Rectal smooth muscle tissue (tissue), 1 donor: Measurements from ENCODE around the gene DCLK1.
"Not testable (repeated sequence)": the region's sequence is repeated elsewhere in the genome, so short reads cannot be mapped to it uniquely, and the experiment has no call there.

Experiments
- H3K27ac ChIP-seq: one replicate; pipeline ENCODE4 v1.7.0; 2013; ENCODE audit warnings: low read depth, low read length, inconsistent platforms
- H3K27me3 ChIP-seq: one replicate; pipeline ENCODE4 v1.7.0; 2013; ENCODE audit warnings: low read length; ENCODE audit not compliant: control insufficient read depth, insufficient read depth
- H3K36me3 ChIP-seq: one replicate; pipeline ENCODE4 v1.7.0; 2013; ENCODE audit warnings: low read length; ENCODE audit not compliant: control insufficient read depth, insufficient read depth
- H3K4me1 ChIP-seq: one replicate; pipeline ENCODE4 v1.7.0; 2013; ENCODE audit warnings: low read length; ENCODE audit not compliant: control insufficient read depth, insufficient read depth
- H3K4me3 ChIP-seq: one replicate; pipeline ENCODE4 v1.7.0; 2013; ENCODE audit warnings: low read length
- H3K9ac ChIP-seq: one replicate; pipeline ENCODE4 v1.7.0; 2013; ENCODE audit warnings: low read length

DCLK1 gene

DNA sequence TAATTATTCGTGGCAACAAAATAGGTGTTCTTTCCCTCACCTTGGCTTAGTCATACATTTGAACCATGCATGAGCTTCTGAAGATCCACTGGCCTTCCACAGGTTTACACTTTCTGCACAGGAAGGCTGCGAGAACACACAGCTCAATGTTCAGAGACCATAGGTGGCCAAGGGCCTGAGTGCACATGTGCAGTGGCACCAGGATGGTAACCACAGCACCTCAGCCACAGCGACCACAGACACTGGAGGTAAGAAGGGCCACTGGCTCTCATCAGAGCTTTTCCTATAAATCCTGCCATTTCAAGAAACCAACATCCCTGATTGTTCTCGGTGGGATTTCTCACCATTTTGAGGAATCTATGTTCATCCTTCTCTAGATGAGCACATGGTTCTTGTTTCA lies 1.6 kb downstream of the DCLK1 start:
- Histone ChIP-seq H3K4me1 (no peaks in the 10 kb centered on the region), H3K27me3 (peaks cover 2% of the 10 kb centered on the region), H3K27ac (no peak overlapping the region), H3K36me3 (no peaks in the 10 kb centered on the region), H3K4me3 (peak overlapping the region; percentile 22), H3K9ac (no peak overlapping the region)

DNA sequence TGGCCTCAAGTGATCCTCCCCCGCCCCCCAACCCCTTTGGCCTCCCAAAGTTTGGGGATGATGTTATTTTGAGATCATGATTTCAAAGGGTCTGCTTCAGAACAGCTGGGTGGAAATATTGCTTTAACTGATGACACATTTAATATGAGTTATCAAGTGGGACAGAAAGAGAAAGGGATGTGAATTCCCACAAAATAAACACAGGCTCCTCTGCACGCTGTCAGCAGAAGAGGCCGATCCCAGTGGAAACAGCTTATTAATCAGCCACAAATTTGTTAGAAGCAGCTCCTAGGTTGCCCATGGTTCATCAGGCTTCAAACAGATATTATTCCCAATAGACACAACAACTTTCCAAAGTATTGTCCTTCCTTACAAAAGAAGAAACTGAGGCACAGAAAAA lies 4.7 kb downstream of the DCLK1 start:
- Histone ChIP-seq H3K27me3 (no peaks in the 10 kb centered on the region), H3K36me3 (no peaks in the 10 kb centered on the region), H3K27ac (no peak overlapping the region), H3K4me1 (peaks cover 3% of the 10 kb centered on the region), H3K9ac (no peak overlapping the region), H3K4me3 (no peak overlapping the region)

DNA sequence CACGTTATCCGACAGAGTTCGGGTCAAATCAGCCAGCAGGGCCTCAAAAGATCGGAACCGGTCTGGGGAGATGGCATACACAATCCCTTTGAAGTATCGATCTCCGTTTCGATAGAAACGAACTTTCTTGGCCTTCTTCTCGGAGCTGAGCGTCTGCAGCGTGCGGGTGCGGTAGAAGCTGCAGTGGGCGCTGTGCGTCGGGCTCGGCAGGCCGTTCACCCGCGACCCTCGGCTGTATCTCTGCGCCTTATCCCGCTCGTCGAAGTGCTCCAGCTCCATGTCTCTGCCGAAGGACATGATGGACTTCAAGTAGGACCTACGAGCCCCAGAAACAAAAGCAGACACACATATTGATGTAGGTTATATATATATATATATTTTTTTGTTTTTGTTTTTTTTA lies 5.3 kb downstream of the DCLK1 start:
- no peak overlapping the region for H3K27ac ChIP-seq
- peaks cover 3% of the 10 kb centered on the region for H3K4me1 ChIP-seq
- no peaks in the 10 kb centered on the region for H3K27me3 ChIP-seq
- no peak overlapping the region for H3K4me3 ChIP-seq
- H3K9ac ChIP-seq, result no peak overlapping the region
- H3K36me3 ChIP-seq, result no peaks in the 10 kb centered on the region

- Histone ChIP-seq H3K4me1 (peaks cover 3% of the 10 kb centered on the region), H3K4me3 (no peak overlapping the region), H3K27ac (no peak overlapping the region), H3K36me3 (no peaks in the 10 kb centered on the region), H3K27me3 (no peaks in the 10 kb centered on the region), H3K9ac (no peak overlapping the region)
These were observed 6.9 kb downstream of the DCLK1 start for GRCh38 chr13:36124236-36124822.

DNA sequence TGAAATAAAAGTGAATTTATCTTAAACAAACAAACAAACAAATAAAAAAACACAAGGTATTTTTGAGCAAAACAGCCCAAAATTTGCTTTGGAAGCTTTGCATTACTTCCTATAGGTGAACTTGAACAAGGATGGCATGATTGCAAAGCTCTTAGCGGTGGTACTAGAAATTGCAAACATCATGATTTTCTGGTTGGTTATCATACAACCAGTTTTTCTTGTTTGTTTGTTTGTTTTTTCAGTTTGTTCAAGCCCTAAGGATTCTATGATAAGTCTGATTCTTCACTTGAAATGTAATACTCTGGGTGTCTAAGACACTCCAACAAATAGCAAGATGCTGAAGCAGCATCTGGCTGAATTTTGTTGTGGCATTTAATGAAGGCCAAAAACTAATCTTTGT lies 15.9 kb downstream of the DCLK1 start:
- Histone ChIP-seq H3K9ac (no peak overlapping the region), H3K36me3 (no peaks in the 10 kb centered on the region), H3K27me3 (no peaks in the 10 kb centered on the region), H3K4me1 (no peaks in the 10 kb centered on the region), H3K4me3 (no peak overlapping the region), H3K27ac (no peak overlapping the region)

- Histone ChIP-seq H3K9ac (no peak overlapping the region), H3K4me3 (no peak overlapping the region), H3K4me1 (no peaks in the 10 kb centered on the region), H3K27me3 (no peaks in the 10 kb centered on the region), H3K27ac (no peak overlapping the region), H3K36me3 (no peaks in the 10 kb centered on the region)
These were observed 16.9 kb downstream of the DCLK1 start for GRCh38 chr13:36114233-36114632.

DNA sequence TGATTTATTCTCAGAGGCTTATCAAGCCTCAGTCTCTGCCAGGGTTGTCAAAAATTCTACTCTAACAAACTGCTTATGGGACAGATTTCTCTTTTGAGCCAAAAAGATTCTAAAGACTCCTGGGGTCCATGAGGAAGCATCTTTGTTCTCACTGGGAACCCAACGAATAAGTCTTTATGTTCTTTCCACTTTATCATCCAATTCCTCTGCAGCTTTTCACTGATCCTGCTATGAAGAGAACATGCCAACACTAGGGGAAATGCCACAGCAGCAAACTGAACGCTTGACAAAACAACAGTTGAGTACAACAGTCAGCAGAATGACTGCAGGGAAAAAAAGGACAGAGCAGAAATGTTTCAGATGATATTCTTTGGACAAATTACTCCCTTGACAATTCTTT lies 22.2 kb downstream of the DCLK1 start:
- Histone ChIP-seq H3K27me3 (no peaks in the 10 kb centered on the region), H3K4me1 (no peaks in the 10 kb centered on the region), H3K36me3 (no peaks in the 10 kb centered on the region), H3K27ac (no peak overlapping the region), H3K4me3 (no peak overlapping the region), H3K9ac (no peak overlapping the region)

- Histone ChIP-seq H3K4me3 (no peak overlapping the region), H3K4me1 (no peaks in the 10 kb centered on the region), H3K27me3 (no peaks in the 10 kb centered on the region), H3K36me3 (no peaks in the 10 kb centered on the region), H3K27ac (no peak overlapping the region), H3K9ac (no peak overlapping the region)
These were observed 22.8 kb downstream of the DCLK1 start for GRCh38 chr13:36108342-36108741.

DNA sequence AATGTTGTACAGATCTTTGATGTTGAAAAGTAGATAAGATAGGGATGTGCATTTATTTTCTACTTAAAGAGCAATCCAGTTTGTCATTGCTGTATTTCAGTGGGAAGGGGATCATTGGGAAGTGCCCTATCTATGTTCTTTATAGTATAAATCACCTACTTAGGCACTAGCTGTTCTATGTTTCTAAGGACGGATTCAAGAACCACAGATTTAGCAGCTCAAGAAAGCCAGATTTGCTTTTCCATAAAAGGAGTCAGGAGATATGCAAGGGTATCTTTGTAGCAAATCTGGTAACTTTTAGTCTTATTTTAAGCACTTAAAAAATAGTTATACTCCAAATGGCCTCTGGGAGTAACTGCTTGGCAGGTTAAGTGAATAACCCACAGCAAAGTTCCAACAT lies 23.7 kb downstream of the DCLK1 start:
- H3K4me1 ChIP-seq, result no peaks in the 10 kb centered on the region
- H3K36me3 ChIP-seq, result no peaks in the 10 kb centered on the region
- H3K9ac ChIP-seq, result no peak overlapping the region
- H3K27me3 ChIP-seq, result no peaks in the 10 kb centered on the region
- no peak overlapping the region for H3K4me3 ChIP-seq
- no peak overlapping the region for H3K27ac ChIP-seq

DNA sequence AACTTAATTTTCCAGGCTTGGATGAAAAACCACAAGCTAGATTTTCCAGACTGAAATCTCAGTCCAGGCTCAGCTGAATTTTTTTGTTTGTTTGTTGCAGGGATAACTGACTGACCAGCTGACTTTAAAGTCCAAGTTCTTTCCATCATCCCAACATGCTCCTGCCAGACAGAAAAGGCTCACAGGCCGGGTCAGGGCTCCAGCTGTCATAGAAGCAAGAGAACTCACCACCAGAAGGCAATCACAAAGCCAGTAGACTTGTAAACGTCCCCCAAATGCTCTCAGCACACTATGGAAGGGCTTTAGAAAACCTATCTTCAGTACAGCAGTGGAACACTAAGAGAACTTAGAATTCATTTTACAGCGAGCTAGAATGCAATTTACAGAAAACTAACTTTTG lies 25.5 kb downstream of the DCLK1 start:
- Histone ChIP-seq H3K27ac (no peak overlapping the region), H3K4me3 (no peak overlapping the region), H3K27me3 (no peaks in the 10 kb centered on the region), H3K4me1 (no peaks in the 10 kb centered on the region), H3K9ac (no peak overlapping the region), H3K36me3 (no peaks in the 10 kb centered on the region)

DNA sequence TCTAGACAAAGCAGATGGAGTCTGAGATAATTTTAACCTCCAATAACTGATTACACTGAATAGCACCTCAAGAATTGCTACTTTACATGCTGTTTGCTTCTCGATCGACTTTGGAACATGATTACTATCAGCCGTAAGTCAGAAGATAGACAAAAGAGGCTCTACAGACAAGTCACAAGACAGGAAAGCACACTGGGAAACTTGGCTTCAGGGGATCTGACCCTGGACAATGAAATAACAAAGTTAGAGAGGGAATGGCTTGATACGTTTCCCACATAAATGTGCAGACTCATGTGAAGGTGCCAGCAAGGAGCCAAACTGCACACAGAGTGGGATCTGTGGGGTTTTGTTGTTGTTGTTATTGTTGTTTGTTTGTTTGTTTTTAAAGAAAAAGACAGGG lies 28.5 kb downstream of the DCLK1 start:
- Histone ChIP-seq H3K36me3 (no peaks in the 10 kb centered on the region), H3K27ac (no peak overlapping the region), H3K4me1 (no peaks in the 10 kb centered on the region), H3K27me3 (no peaks in the 10 kb centered on the region), H3K4me3 (no peak overlapping the region), H3K9ac (no peak overlapping the region)

DNA sequence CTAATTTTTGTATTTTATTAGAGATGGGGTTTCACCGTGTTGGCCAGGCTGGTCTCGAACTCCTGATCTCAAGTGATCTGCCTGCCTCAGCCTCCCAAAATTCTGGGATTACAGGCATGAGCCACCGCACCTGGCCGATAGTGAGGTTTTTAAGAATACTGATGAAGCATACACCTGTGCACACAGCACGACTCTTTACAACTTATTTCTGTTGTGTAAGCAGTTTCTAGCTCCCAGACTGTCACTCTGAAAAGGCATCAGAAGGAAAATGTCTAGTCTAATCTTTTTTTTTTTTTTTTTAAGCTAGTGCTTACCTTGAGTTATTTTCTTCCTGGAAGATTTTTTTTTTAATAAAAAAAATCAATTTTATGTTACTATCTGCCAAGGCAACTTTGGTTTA lies 29.3 kb downstream of the DCLK1 start:
- H3K27ac ChIP-seq, H3K36me3 ChIP-seq, H3K4me3 ChIP-seq, H3K4me1 ChIP-seq, H3K9ac ChIP-seq, H3K27me3 ChIP-seq: not testable (repeated sequence)

DNA sequence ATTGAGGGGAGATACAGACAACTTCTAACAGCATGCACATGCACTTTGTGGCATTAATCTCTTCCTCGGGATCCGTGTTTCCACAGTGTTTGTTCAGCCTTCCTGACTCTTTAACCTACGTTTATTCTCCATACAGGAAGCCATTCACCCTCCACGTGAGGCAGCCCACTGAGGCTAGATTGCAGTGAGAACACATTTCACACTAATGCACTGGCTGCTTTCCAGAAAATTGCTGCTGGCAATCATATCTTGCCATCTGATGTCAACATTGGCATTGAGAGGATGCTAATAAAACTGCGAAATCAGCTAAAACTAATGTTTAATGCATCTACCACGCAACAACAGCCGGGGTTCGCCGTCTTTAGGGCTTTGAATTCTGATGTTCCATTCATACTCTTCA lies 30.0 kb downstream of the DCLK1 start:
- Histone ChIP-seq H3K4me3 (no peak overlapping the region), H3K4me1 (no peaks in the 10 kb centered on the region)

More for the DNA sequence above, 30.0 kb downstream of the DCLK1 start:
- H3K9ac ChIP-seq, result no peak overlapping the region
- no peaks in the 10 kb centered on the region for H3K27me3 ChIP-seq
- H3K27ac ChIP-seq, result no peak overlapping the region
- H3K36me3 ChIP-seq, result no peaks in the 10 kb centered on the region
